Neuronal stem cell (in vitro differentiated cells): Measurements from ENCODE around the gene CDH6.

Experiments used
- DNase-seq: peaks from one replicate; pipeline ENCODE4 v3.0.0-alpha.2; 2013; ENCODE audit warnings: low spot score
- H2AFZ ChIP-seq: one replicate; pipeline ENCODE4 v1.6.1; 2013; ENCODE audit warnings: mild to moderate bottlenecking, low read length, inconsistent platforms
- H2AK5ac ChIP-seq: 2 replicates; pipeline ENCODE4 v1.6.1; 2013; ENCODE audit warnings: low read depth, mild to moderate bottlenecking, inconsistent platforms, low read length, moderate library complexity, mixed read lengths
- H2BK120ac ChIP-seq: 2 replicates; pipeline ENCODE4 v1.6.1; 2013; ENCODE audit warnings: low read depth, mild to moderate bottlenecking, inconsistent platforms, low read length, moderate library complexity, mixed read lengths
- H2BK12ac ChIP-seq: one replicate; pipeline ENCODE4 v1.6.1; 2013; ENCODE audit warnings: low read length, inconsistent platforms
- H2BK15ac ChIP-seq: 2 replicates; pipeline ENCODE4 v1.6.1; 2013; ENCODE audit warnings: mild to moderate bottlenecking, low read length, inconsistent platforms, mixed read lengths
- H2BK5ac ChIP-seq: one replicate; pipeline ENCODE4 v1.6.1; 2013; ENCODE audit warnings: inconsistent platforms, mild to moderate bottlenecking, low read length, moderate library complexity
- H3K14ac ChIP-seq: one replicate; pipeline ENCODE4 v1.6.1; 2013; ENCODE audit warnings: low read length, inconsistent platforms
- H3K18ac ChIP-seq: 2 replicates; pipeline ENCODE4 v1.6.1; 2013; ENCODE audit warnings: low read length, inconsistent platforms
- H3K23ac ChIP-seq: 2 replicates; pipeline ENCODE4 v1.6.1; 2013; ENCODE audit warnings: low read depth, mild to moderate bottlenecking, mixed read lengths, low read length, inconsistent platforms; ENCODE audit not compliant: poor library complexity
- H3K27ac ChIP-seq: replicated peaks from 3 replicates; pipeline ENCODE4 v1.5.1; 2013; ENCODE audit warnings: low read length, inconsistent platforms
- H3K27me3 ChIP-seq, 3 experiments: 2 replicates each; pipeline ENCODE4 v1.6.1; 2013; ENCODE audit warnings: low read length in 3 of 3, mild to moderate bottlenecking in 2 of 3, inconsistent platforms in 1 of 3, low read depth in 1 of 3, mixed read lengths in 1 of 3, moderate library complexity in 1 of 3; ENCODE audit not compliant: control insufficient read depth in 3 of 3, insufficient read depth in 3 of 3
- H3K36me3 ChIP-seq, 2 donors: replicated peaks in 1 of 2; 2 replicates each; pipeline ENCODE4 v1.6.1; 2013; ENCODE audit warnings: low read length in 2 of 2; ENCODE audit not compliant: control insufficient read depth in 2 of 2, insufficient read depth in 2 of 2
- H3K4ac ChIP-seq: 2 replicates; pipeline ENCODE4 v1.6.1; 2013; ENCODE audit warnings: inconsistent platforms, mild to moderate bottlenecking, low read length, moderate library complexity
- H3K4me1 ChIP-seq, 2 donors: 1 replicate in 1 of 2; 2 replicates in 1 of 2; pipeline ENCODE4 v1.6.1; 2013; ENCODE audit warnings: low read length in 2 of 2, low read depth in 1 of 2; ENCODE audit not compliant: control insufficient read depth in 2 of 2, insufficient read depth in 1 of 2
- H3K4me2 ChIP-seq: one replicate; pipeline ENCODE4 v1.6.1; 2013; ENCODE audit warnings: mild to moderate bottlenecking, low read length, inconsistent platforms; ENCODE audit not compliant: insufficient read depth, poor library complexity, severe bottlenecking
- H3K4me3 ChIP-seq, 2 donors: 2 replicates each; pipeline ENCODE4 v1.5.1; 2013; ENCODE audit warnings: low read length in 2 of 2, mild to moderate bottlenecking in 2 of 2, inconsistent platforms in 1 of 2, moderate library complexity in 1 of 2
- H3K79me1 ChIP-seq: one replicate; pipeline ENCODE4 v1.6.1; 2013; ENCODE audit warnings: low read depth, mild to moderate bottlenecking, inconsistent platforms, low read length, moderate library complexity
- H3K9ac ChIP-seq: one replicate; pipeline ENCODE4 v1.6.1; 2013; ENCODE audit warnings: mild to moderate bottlenecking, low read depth, low read length, inconsistent platforms; ENCODE audit not compliant: poor library complexity
- H3K9me3 ChIP-seq, 2 donors: replicated peaks in 1 of 2; 2 replicates each; pipeline versions ENCODE3 to v1.6.1; 2013; ENCODE audit warnings: low read length in 2 of 2, mild to moderate bottlenecking in 2 of 2, inconsistent platforms in 1 of 2, low read depth in 1 of 2, mixed read lengths in 1 of 2, moderate library complexity in 1 of 2; ENCODE audit not compliant: control insufficient read depth in 2 of 2, insufficient read depth in 1 of 2
- H4K8ac ChIP-seq: one replicate; pipeline ENCODE4 v1.6.1; 2013; ENCODE audit warnings: low read depth, mild to moderate bottlenecking, inconsistent platforms, low read length, moderate library complexity
- H4K91ac ChIP-seq: one replicate; pipeline ENCODE4 v1.6.1; 2013; ENCODE audit warnings: low read length, low read depth, mild to moderate bottlenecking, inconsistent platforms; ENCODE audit not compliant: poor library complexity

Gene CDH6

GRCh38 chr5:31378136-31378535 lies 184.7 kb downstream of the CDH6 start:
- H3K27ac ChIP-seq = no peak overlapping the region
- H3K9me3 ChIP-seq = no peaks in the 10 kb centered on the region
- no peak overlapping the region for H2BK120ac ChIP-seq
- peak overlapping the region; percentile 25 for H3K9ac ChIP-seq
- DNase-seq = no peak
- H2BK5ac ChIP-seq = peak overlapping the region; percentile 7
- H3K4me1 ChIP-seq = peaks cover 7 to 12% of the 10 kb centered on the region in 2 donors
- no peak overlapping the region for H2BK12ac ChIP-seq
- no peak overlapping the region for H2AFZ ChIP-seq
- H2AK5ac ChIP-seq = peak overlapping the region; percentile 78
- no peaks in the 10 kb centered on the region for H3K79me1 ChIP-seq
- H3K14ac ChIP-seq = no peak overlapping the region
- H2BK15ac ChIP-seq = no peak overlapping the region
- H3K4me2 ChIP-seq = no peak overlapping the region
- H3K36me3 ChIP-seq = no peaks in the 10 kb centered on the region
- no peaks in the 10 kb centered on the region for H3K27me3 ChIP-seq
- H4K91ac ChIP-seq = peak overlapping the region; percentile 8
- H3K23ac ChIP-seq = no peak overlapping the region
- H3K4ac ChIP-seq = no peak overlapping the region
- no peak overlapping the region for H3K18ac ChIP-seq
- H4K8ac ChIP-seq = no peak overlapping the region
- no peak overlapping the region for H3K4me3 ChIP-seq
